Body of pancreas (tissue), 4 donors: ENCODE data around the gene AADACL4. TPM values are rescaled to one million over a fixed set of nuclear protein-coding genes. Genes with fewer than 3 reads are reported as not detected.

Experiments
- ATAC-seq: fragments of 150-250 bp; one replicate; pipeline ENCODE4 v1.9.1; 2016
- DNase-seq, 4 donors: peaks; one replicate each; pipeline ENCODE4 v3.0.0-alpha.2; 2019
- H3K27ac ChIP-seq, 4 donors: fragments of 200-600 bp; sonication (generic); 1 replicate in 3 of 4; 2 replicates in 1 of 4; pipeline versions ENCODE4 v1.5.1 to v1.6.1; 2016 to 2019; ENCODE audit warnings: mild to moderate bottlenecking in 1 of 4, mixed read lengths in 1 of 4, moderate library complexity in 1 of 4
- H3K27me3 ChIP-seq, 2 donors: fragments of 200-600 bp; sonication (generic); one replicate each; pipeline ENCODE4 v1.6.0; 2016; ENCODE audit warnings: mild to moderate bottlenecking in 1 of 2
- H3K36me3 ChIP-seq, 2 donors: fragments of 200-600 bp; sonication (generic); replicated peaks in 1 of 2; 2 replicates each; pipeline ENCODE4 v1.5.1; 2016; ENCODE audit warnings: low read depth in 2 of 2; ENCODE audit not compliant: insufficient read depth in 1 of 2
- H3K4me1 ChIP-seq: fragments of 200-600 bp; sonication (generic); one replicate; pipeline ENCODE4 v1.6.0; 2016
- H3K4me3 ChIP-seq, 2 donors: fragments of 200-600 bp; sonication (generic); 1 replicate in 1 of 2; 2 replicates in 1 of 2; pipeline ENCODE4 v1.5.1; 2016 to 2019
- H3K9me3 ChIP-seq, 3 donors: fragments of 200-600 bp; sonication (generic); 1 replicate in 2 of 3; 2 replicates in 1 of 3; pipeline ENCODE4 v1.5.1; 2016
- POLR2A ChIP-seq, 3 donors: fragments of 450-650 bp; IDR thresholded peaks; one replicate each; pipeline ENCODE4 v1.6.1; 2016; ENCODE audit warnings: antibody characterized with exemption in 3 of 3, mild to moderate bottlenecking in 2 of 3
- WGBS, 2 donors: methylation state at CpG; one replicate each; pipeline ENCODE4 v1.1.5; 2017; 5-methylcytosine and 5-hydroxymethylcytosine counted together
- intact Hi-C: fragments of 100-400 bp; cut with DNase I; formaldehyde crosslinking; loops from one replicate; pipeline ENCODE4 v1.15.1; 2023
- total RNA-seq, 2 donors: library from RNA; depleted of rRNA; stranded (reverse); fragments of >200 nt; gene quantifications; one replicate each; pipeline ENCODE4 v1.1.0, GENCODE V29; 2016
- TF ChIP-seq, protein P1 (sequence below), 7 experiments: fragments of 450-650 bp in 4 of 7; fragments of 200-600 bp in 3 of 7; sonication (generic) in 3 of 7; IDR thresholded peaks; one replicate each; pipeline ENCODE4 v1.5.1; 2016 to 2019; ENCODE audit warnings: antibody characterized with exemption in 7 of 7

The AADACL4 gene
- total RNA-seq, 2 donors from 2014 or later, result not detected

DNA sequence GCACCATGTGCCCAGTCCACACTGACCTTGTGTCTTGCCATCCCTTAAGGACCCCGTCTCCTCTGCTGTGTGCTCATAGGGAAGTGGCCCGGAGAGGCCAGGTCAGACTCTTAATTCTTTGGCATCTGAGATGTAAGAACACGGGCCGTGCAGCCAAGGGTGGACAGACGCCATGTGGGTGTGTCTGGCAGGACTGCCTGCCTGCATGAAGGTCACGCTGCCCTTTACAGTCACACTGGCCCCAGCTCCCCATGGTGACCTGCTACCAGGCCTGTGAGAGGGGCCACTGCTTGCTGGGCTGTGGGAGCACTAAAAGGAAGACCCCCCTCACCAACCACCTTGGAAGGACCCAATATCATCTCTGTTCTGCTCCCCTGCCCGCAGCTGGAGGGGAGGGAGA, 43.5 kb upstream of the AADACL4 start:
- TF ChIP-seq POLR2A (IDR thresholded peaks at IDR 0.05), result no peak
- TF ChIP-seq, protein P1, sequence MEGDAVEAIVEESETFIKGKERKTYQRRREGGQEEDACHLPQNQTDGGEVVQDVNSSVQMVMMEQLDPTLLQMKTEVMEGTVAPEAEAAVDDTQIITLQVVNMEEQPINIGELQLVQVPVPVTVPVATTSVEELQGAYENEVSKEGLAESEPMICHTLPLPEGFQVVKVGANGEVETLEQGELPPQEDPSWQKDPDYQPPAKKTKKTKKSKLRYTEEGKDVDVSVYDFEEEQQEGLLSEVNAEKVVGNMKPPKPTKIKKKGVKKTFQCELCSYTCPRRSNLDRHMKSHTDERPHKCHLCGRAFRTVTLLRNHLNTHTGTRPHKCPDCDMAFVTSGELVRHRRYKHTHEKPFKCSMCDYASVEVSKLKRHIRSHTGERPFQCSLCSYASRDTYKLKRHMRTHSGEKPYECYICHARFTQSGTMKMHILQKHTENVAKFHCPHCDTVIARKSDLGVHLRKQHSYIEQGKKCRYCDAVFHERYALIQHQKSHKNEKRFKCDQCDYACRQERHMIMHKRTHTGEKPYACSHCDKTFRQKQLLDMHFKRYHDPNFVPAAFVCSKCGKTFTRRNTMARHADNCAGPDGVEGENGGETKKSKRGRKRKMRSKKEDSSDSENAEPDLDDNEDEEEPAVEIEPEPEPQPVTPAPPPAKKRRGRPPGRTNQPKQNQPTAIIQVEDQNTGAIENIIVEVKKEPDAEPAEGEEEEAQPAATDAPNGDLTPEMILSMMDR (IDR thresholded peaks at IDR 0.05), result no peak
- Histone ChIP-seq H3K27ac (peak overlapping the region; percentile 22 to 58 (median 28)), H3K4me1 (peaks cover 96% of the 10 kb centered on the region), H3K4me3 (no peak overlapping the region), H3K36me3 (no peaks in the 10 kb centered on the region), H3K9me3 (no peaks in the 10 kb centered on the region), H3K27me3 (no peaks in the 10 kb centered on the region)
- WGBS, 2 donors, result 21% methylated on average over 7 of the region's 7 CpGs; no CpG with 5 or more reads in 1 of the 2 donors
- intact Hi-C loops, result no loop called here
- ATAC-seq, result peak; percentile 26
- peak; percentile 68 to 82 (median 78) for DNase-seq

DNA sequence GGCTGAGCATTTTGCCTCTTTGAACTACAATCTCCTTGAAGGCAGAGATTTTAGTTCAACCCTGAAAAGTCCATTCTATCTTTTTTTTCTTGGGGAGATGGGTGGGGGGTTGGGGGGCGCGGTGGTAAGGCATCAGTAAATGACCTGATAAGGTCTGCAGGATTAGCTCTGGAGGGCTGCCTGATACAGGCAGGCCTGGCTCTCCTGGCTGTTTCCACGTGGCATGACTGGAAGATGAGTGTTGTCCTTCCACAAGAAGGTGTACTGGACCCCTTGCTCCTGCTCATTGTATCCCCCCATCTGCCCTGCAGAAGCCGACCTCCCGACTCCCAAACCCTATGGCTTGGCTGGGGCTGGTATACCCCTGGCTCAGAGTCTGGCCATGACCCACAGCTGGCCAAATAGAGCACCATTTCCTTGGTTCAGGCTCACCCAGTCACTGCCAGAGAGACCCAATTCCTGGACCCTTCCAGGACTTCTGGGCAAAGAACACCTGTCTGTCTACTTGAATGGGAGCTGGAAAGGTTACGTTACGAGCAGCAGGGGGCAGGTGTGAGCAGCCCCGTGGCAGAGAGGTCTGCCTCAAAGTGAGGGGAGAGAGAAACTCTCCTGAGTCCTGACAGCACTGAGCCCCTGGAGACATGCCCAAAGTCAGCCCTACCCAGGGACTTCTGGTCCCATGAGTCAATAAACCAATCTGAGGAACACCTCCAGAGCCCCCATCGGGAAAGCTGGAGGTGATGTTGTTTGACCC, 42.8 kb upstream of the AADACL4 start:
- peak; percentile 60 to 74 (median 65) for DNase-seq
- peaks cover 90% of the 10 kb centered on the region for H3K4me1 ChIP-seq

DNA sequence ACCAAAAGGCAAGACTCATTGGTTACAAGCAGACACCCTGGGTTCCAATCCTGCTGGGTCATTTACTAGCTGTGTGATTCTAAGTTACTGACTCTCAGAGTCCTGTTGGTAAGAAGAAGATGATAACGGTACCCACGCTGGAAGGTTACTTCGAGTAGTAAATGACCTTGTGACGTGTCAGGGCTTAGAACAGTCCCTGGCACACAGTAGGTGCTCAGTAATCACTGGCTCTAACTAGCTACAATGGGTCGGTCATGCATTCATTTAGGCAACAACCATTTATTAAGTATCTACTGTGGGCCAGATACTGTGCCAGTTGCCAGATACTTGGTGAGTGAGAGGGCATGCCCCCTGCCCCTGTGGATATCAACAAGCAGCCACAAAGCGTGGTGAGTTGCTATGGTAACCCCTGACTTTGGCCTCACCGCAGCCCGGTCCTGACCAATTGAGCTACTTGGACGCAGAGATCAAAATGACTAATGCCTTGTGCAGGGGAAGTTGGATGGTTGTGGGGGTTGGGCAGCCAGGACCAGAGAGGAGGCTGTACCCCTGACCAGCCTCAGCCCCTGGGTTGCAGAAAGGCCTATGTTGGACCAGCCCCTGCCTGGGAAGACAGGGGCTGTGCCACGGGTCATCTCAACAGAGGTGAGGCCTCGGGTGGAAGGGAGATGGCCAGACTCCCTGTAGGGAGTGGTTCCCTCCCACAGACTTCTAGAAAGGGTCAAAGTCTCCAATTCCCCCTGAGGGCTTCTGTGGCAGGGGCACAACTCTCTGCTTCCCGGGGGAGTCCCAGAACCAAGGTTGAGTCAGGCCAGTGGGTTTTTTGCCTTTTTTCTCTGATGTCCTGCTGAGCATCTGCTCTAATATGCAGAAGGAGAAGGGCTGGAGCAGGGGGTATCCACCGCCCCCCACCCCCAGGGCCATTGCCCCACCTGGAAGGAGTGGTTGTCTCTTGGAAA, 41.9 kb upstream of the AADACL4 start:
- Histone ChIP-seq H3K36me3 (no peaks in the 10 kb centered on the region), H3K27me3 (no peaks in the 10 kb centered on the region), H3K9me3 (no peaks in the 10 kb centered on the region), H3K4me3 (no peak overlapping the region), H3K27ac (peak overlapping the region; percentile 27 to 58 (median 30)), H3K4me1 (peaks cover 81% of the 10 kb centered on the region)
- intact Hi-C loops, result no loop called here
- ATAC-seq (no peak), DNase-seq (peak in 2 of 4 donors; percentile 46 to 69)
- TF ChIP-seq, protein P1 (IDR thresholded peaks at IDR 0.05), result no peak
- TF ChIP-seq POLR2A (IDR thresholded peaks at IDR 0.05), result no peak
- 53 to 66% methylated on average over 6 to 13 of the region's 13 CpGs for WGBS, 2 donors

More for the DNA sequence above, 42.8 kb upstream of the AADACL4 start:
- Histone ChIP-seq H3K4me3 (no peak overlapping the region), H3K27me3 (no peaks in the 10 kb centered on the region), H3K9me3 (no peaks in the 10 kb centered on the region), H3K27ac (peak overlapping the region; percentile 27 to 58 (median 30)), H3K36me3 (no peaks in the 10 kb centered on the region)
- peak; percentile 54 for ATAC-seq
- TF ChIP-seq, protein P1 (IDR thresholded peaks at IDR 0.05), result peak; percentile 24 to 70 (median 62)
- TF ChIP-seq POLR2A (IDR thresholded peaks at IDR 0.05), result no peak
- intact Hi-C loops, result no loop called here
- 32 to 39% methylated on average over 7 to 9 of the region's 9 CpGs for whole genome bisulfite sequencing, 2 donors

DNA sequence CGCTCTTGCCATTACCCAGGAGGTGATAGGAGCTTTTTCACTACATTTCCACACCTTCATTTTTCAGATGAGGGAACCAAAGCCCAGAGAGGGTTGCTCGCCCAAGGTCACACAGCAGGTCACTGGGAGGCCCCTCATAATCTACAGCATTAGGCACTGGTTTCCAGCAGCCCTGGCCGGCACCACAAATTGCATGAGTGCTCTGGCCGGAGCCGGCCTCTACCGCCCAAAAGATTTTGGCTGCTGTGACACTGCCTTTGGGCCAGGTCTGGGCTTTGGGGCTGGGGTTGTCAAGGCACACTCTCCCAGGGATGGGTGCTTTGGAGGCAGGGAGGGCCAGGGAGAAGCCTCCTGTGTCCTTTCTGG, 41.2 kb upstream of the AADACL4 start:
- no peak for TF ChIP-seq POLR2A (IDR thresholded peaks at IDR 0.05)
- TF ChIP-seq, protein P1 (IDR thresholded peaks at IDR 0.05), result no peak
- Histone ChIP-seq H3K27me3 (no peaks in the 10 kb centered on the region), H3K9me3 (no peaks in the 10 kb centered on the region), H3K4me3 (no peak overlapping the region), H3K36me3 (no peaks in the 10 kb centered on the region), H3K27ac (no peak overlapping the region), H3K4me1 (peaks cover 74% of the 10 kb centered on the region)
- DNase-seq, result no peak
- no peak for ATAC-seq
- 69 to 89% methylated on average over 5 of the region's 6 CpGs for WGBS, 2 donors
- intact Hi-C loops, result no loop called here
